Activated CD4-positive, alpha-beta T cell treated with anti-CD3 and anti-CD28 coated beads, Interleukin-2, amount 10 ng/mL, durations not matched to agents 7 days and 5 days (primary cell): ENCODE results near the gene HELZ. TPM values are rescaled to one million over a fixed set of nuclear protein-coding genes. Genes with fewer than 3 reads are reported as not detected.
"Not testable (repeated sequence)": the region's sequence is repeated elsewhere in the genome, so short reads cannot be mapped to it uniquely, and the experiment has no call there.

ENCODE experiments used
- CTCF ChIA-PET: fragments of 350-600 bp; sonication (Branson Sonifier 250); formaldehyde crosslinking; loops from one replicate; lab custom pipeline; 2021; ENCODE audit warnings: antibody characterized with exemption; lab: Charles Lee
- POLR2A ChIA-PET: fragments of 350-600 bp; sonication (Branson Sonifier 250); formaldehyde crosslinking; loops from one replicate; lab custom pipeline; 2021; ENCODE audit warnings: antibody characterized with exemption; lab: Charles Lee
- DNase-seq: peaks from one replicate; pipeline ENCODE4 v3.0.0-alpha.2; 2020
- H3K27ac Mint-ChIP-seq: one replicate; pipeline ENCODE4 v1.8.0; 2021; ENCODE audit warnings: mild to moderate bottlenecking, moderate library complexity, mixed read lengths
- H3K27me3 Mint-ChIP-seq: one replicate; pipeline ENCODE4 v1.8.0; 2021; ENCODE audit warnings: mixed read lengths
- H3K36me3 Mint-ChIP-seq: one replicate; pipeline ENCODE4 v1.8.0; 2021; ENCODE audit warnings: low read depth, mixed read lengths
- H3K4me1 Mint-ChIP-seq: one replicate; pipeline ENCODE4 v1.8.0; 2021; ENCODE audit warnings: mixed read lengths
- H3K4me3 Mint-ChIP-seq: one replicate; pipeline ENCODE4 v1.8.0; 2021; ENCODE audit warnings: mild to moderate bottlenecking, moderate library complexity, mixed read lengths
- H3K9me3 Mint-ChIP-seq: one replicate; pipeline ENCODE4 v1.8.0; 2021; ENCODE audit warnings: mixed read lengths
- total RNA-seq, 2 experiments: library from RNA; stranded (reverse); gene quantifications; one replicate each; pipeline ENCODE4 v1.2.3, GENCODE V29; 2021

The HELZ gene
- total RNA-seq, 2 experiments from 2014 or later, result 76.8 to 77.3 TPM

DNA sequence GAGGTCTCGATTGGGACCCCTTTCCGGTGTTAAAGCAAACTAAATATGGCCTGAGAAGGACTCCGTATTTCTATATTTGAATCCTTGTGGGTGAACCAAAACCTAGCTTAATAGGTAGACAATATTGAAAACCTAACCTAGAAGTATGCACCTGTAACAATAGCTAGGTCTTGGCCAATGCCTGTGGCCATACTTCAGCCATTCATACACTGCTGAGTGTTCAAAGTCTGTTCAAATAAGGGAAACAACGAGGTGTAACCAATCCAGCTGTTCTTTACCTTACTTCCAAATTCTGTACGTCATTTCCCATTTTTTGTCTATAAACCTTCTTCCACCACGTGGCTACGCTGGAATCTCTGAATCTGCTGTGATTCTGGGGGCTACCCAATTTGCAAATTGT, 34.1 kb upstream of the HELZ start:
- ChIA-PET POLR2A (no interaction called here), CTCF (interaction anchor here (0.9 kb wide), 1 partner anchor 14 kb away, joined by 4 read pairs; no protein-coding TSS in a partner anchor)
- no peaks in the 10 kb centered on the region for H3K9me3 Mint-ChIP-seq
- no peaks in the 10 kb centered on the region for H3K27me3 Mint-ChIP-seq
- H3K4me3 Mint-ChIP-seq, result no peak overlapping the region
- H3K4me1 Mint-ChIP-seq, result no peaks in the 10 kb centered on the region
- no peaks in the 10 kb centered on the region for H3K36me3 Mint-ChIP-seq
- no peak for DNase-seq
- no peak overlapping the region for H3K27ac Mint-ChIP-seq

GRCh38 chr17:67278363-67278762, 33.4 kb upstream of the HELZ start:
- Mint-ChIP-seq H3K36me3 (no peaks in the 10 kb centered on the region), H3K9me3 (no peaks in the 10 kb centered on the region), H3K4me1 (no peaks in the 10 kb centered on the region), H3K27me3 (no peaks in the 10 kb centered on the region), H3K4me3 (no peak overlapping the region), H3K27ac (no peak overlapping the region)
- POLR2A ChIA-PET, result no interaction called here
- CTCF ChIA-PET, result interaction anchor here (0.7 kb wide), 1 partner anchor 1747 kb away, joined by 4 read pairs; no protein-coding TSS in a partner anchor
- no peak for DNase-seq

- CTCF ChIA-PET, result no interaction called here
- POLR2A ChIA-PET, result no interaction called here
- Mint-ChIP-seq H3K4me1 (no peaks in the 10 kb centered on the region), H3K36me3 (no peaks in the 10 kb centered on the region), H3K9me3 (no peaks in the 10 kb centered on the region), H3K27ac (no peak overlapping the region), H3K4me3 (no peak overlapping the region), H3K27me3 (no peaks in the 10 kb centered on the region)
- DNase-seq, result no peak
Measured at GRCh38 chr17:67276075-67276474, 31.1 kb upstream of the HELZ start.

DNA sequence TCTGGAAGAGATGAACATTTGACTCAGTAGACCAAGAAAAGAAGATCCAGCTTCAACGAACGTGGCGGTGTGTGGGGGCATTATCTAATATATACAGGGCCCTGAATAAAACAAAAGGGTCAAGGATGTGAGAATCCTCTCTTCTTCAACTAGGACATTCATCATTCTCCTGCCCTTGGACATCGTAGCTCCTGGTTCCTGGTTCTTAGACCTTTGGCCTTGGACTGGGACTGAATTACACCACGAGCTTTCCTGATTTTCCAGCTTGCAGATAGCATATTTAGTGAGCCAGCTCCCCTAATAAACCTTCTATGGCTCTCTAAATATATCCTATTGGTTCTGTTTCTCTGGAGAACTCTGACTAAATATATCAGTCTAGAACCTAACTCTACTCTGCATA, 29.5 kb upstream of the HELZ start:
- no peak for DNase-seq
- Mint-ChIP-seq H3K27me3 (no peaks in the 10 kb centered on the region), H3K4me3 (no peak overlapping the region), H3K27ac (no peak overlapping the region), H3K9me3 (no peaks in the 10 kb centered on the region), H3K36me3 (no peaks in the 10 kb centered on the region), H3K4me1 (no peaks in the 10 kb centered on the region)
- ChIA-PET CTCF (interaction anchor here (1.6 to 2.9 kb wide), 2 partner anchors 12 to 18 kb away, joined by 4 to 9 read pairs; no protein-coding TSS in a partner anchor), POLR2A (no interaction called here)

DNA sequence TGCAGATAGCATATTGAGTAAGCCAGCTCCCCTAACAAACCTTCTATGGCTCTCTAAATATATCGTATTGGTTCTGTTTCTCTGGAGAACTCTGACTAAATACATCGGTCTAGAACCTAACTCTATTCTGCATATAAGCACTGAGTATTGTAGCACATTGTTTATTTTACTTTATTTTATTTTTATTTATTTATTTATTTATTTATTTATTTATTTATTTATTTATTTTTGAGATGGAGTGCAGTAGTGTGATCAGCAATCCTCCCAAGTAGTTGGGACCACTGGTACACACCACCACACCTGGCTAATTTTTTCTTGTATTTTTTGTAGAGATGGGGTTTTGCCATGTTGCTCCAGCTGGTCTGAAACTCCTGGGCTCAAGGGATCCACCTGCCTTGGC, 28.9 kb upstream of the HELZ start:
- POLR2A ChIA-PET, result no interaction called here

GRCh38 chr17:67272312-67273047, 27.5 kb upstream of the HELZ start:
- H3K4me3 Mint-ChIP-seq, result no peak overlapping the region
- ChIA-PET POLR2A (interaction anchor here (0.7 kb wide), 1 partner anchor 27 kb away, joined by 4 read pairs; the partner anchor contains the start of gene HELZ), CTCF (interaction anchor here (0.7 to 2.9 kb wide), 2 partner anchors 10 to 1670 kb away, joined by 3 to 9 read pairs; no protein-coding TSS in a partner anchor)
- H3K36me3 Mint-ChIP-seq, result no peaks in the 10 kb centered on the region
- H3K4me1 Mint-ChIP-seq, result no peaks in the 10 kb centered on the region
- no peak overlapping the region for H3K27ac Mint-ChIP-seq
- H3K9me3 Mint-ChIP-seq, result no peaks in the 10 kb centered on the region
- no peaks in the 10 kb centered on the region for H3K27me3 Mint-ChIP-seq
- DNase-seq, result no peak

More for the DNA sequence above, 28.9 kb upstream of the HELZ start:
- no peak overlapping the region for H3K27ac Mint-ChIP-seq
- H3K27me3 Mint-ChIP-seq, result no peaks in the 10 kb centered on the region
- H3K4me3 Mint-ChIP-seq, result no peak overlapping the region
- no peaks in the 10 kb centered on the region for H3K4me1 Mint-ChIP-seq
- CTCF ChIA-PET, result interaction anchor here (0.9 to 2.9 kb wide), 3 partner anchors 12 to 58 kb away, joined by 3 to 9 read pairs (median 4); no protein-coding TSS in a partner anchor
- no peaks in the 10 kb centered on the region for H3K36me3 Mint-ChIP-seq
- no peak for DNase-seq
- H3K9me3 Mint-ChIP-seq, result no peaks in the 10 kb centered on the region

DNA sequence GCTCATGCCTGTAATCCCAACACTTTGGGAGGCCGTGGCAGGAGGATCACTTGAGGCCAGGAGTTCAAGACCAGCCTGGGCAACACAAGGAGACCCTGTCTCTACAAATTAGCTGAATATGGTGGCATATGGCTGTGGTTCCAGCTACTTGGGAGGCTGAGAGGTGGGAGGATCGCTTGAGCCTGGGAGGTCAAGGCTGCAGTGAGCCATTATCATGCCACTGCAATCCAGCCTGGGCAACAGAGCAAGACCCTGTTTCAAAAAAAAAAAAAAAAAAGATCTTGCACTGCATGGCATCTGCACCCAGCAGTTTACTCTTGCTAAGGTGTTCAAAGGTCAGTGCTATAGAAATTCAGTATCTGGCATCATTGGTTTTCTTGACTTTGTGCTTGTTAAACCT, 26.2 kb upstream of the HELZ start:
- CTCF ChIA-PET, DNase-seq, H3K27ac Mint-ChIP-seq, H3K4me1 Mint-ChIP-seq, H3K27me3 Mint-ChIP-seq, H3K4me3 Mint-ChIP-seq, POLR2A ChIA-PET, H3K9me3 Mint-ChIP-seq, H3K36me3 Mint-ChIP-seq: not testable (repeated sequence)

GRCh38 chr17:67270416-67270815, 25.4 kb upstream of the HELZ start:
- no peak overlapping the region for H3K4me3 Mint-ChIP-seq
- no peaks in the 10 kb centered on the region for H3K27me3 Mint-ChIP-seq
- H3K27ac Mint-ChIP-seq, result no peak overlapping the region
- no peak for DNase-seq
- H3K9me3 Mint-ChIP-seq, result no peaks in the 10 kb centered on the region
- H3K36me3 Mint-ChIP-seq, result no peaks in the 10 kb centered on the region
- H3K4me1 Mint-ChIP-seq, result no peaks in the 10 kb centered on the region
- ChIA-PET POLR2A (no interaction called here), CTCF (no interaction called here)

GRCh38 chr17:67266496-67266895, 21.5 kb upstream of the HELZ start:
- H3K27ac Mint-ChIP-seq, result no peak overlapping the region
- no peaks in the 10 kb centered on the region for H3K9me3 Mint-ChIP-seq
- no peak for DNase-seq
- H3K36me3 Mint-ChIP-seq, result no peaks in the 10 kb centered on the region
- CTCF ChIA-PET, result interaction anchor here (0.6 kb wide), 1 partner anchor 661 kb away, joined by 6 read pairs; no protein-coding TSS in a partner anchor
- peaks cover 8% of the 10 kb centered on the region for H3K4me1 Mint-ChIP-seq
- POLR2A ChIA-PET, result no interaction called here
- no peak overlapping the region for H3K4me3 Mint-ChIP-seq
- H3K27me3 Mint-ChIP-seq, result no peaks in the 10 kb centered on the region

DNA sequence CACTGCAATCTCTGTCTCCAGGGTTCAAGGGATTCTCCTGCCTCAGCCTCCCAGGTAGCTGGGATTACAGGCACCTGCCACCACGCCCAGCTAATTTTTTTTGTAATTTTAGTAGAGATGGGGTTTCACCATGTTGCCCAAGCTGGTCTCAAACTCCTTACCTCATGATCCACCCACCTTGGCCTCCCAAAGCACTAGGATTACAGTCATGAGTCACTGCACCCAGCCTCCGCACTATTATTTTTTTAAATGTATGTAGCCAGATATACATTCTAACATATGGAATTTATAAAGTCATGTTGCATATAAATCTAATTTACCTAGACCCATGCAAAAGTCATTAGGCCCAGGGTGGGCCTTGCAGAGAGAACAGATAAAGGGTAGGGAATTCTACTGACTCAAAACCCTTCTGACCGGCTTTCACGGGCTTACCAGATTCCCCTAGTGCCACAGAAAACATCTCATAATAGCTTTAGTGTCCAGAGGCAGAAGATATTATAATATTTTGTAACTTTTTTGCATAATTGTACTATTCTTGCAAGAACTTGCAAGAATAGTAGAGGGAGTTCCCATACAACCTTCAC, 20.5 kb upstream of the HELZ start:
- Mint-ChIP-seq H3K4me1 (peaks cover 9% of the 10 kb centered on the region), H3K27ac (no peak overlapping the region), H3K4me3 (no peak overlapping the region), H3K27me3 (no peaks in the 10 kb centered on the region), H3K9me3 (no peaks in the 10 kb centered on the region), H3K36me3 (no peaks in the 10 kb centered on the region)
- ChIA-PET POLR2A (no interaction called here), CTCF (no interaction called here)
- no peak for DNase-seq

- DNase-seq, result no peak
- Mint-ChIP-seq H3K4me1 (peaks cover 34% of the 10 kb centered on the region), H3K27me3 (no peaks in the 10 kb centered on the region), H3K36me3 (no peaks in the 10 kb centered on the region), H3K9me3 (no peaks in the 10 kb centered on the region), H3K4me3 (no peak overlapping the region), H3K27ac (no peak overlapping the region)
- POLR2A ChIA-PET, result interaction anchor here (0.6 kb wide), 1 partner anchor 27 kb away, joined by 4 read pairs; no protein-coding TSS in a partner anchor
- CTCF ChIA-PET, result interaction anchor here (0.6 to 1.8 kb wide), 4 partner anchors 11 to 78 kb away, joined by 4 to 9 read pairs (median 4); no protein-coding TSS in a partner anchor
Measured at GRCh38 chr17:67262435-67263117, 17.6 kb upstream of the HELZ start.

DNA sequence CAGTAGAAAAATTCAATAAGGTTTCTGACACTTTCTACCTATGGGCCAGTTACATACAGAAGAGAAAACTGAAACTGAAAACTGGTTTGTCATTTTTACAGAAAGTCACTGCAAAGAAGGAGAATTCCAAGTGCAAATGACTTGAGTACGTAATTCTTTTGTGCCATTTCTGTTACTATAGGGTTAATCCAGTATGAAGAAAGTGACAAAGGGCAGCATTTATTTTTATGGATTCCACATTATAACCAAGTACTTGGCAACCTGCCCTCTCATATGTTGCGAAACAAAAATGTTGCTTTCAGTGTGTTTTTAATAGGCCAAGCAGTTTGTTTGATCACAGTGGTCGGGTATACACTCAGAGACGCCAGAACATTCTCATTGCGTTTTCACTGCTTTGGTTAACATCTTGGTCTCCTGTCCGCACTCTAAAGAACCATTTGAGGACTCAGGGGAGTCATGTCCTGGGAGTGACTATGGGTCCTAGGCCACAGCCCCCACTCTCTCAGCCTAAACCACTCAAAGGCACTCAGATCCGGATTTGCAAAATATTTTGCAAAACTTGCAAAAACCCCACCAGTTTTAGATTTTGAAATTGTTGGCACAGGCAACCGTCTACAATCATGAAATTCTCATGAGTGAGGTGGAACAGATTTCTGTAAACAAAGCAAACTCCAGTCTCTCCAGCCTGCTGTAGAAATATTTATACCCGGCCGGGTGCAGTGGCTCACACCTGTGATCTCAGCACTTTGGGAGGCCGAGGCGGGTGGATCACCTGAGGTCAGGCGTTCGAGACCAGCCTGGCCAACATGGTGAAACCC, 15.4 kb upstream of the HELZ start:
- H3K36me3 Mint-ChIP-seq, result peaks cover 3% of the 10 kb centered on the region
- no peaks in the 10 kb centered on the region for H3K27me3 Mint-ChIP-seq
- H3K27ac Mint-ChIP-seq, result no peak overlapping the region
- H3K4me1 Mint-ChIP-seq, result peaks cover 45% of the 10 kb centered on the region
- no peak overlapping the region for H3K4me3 Mint-ChIP-seq
- DNase-seq, result no peak
- CTCF ChIA-PET, result no interaction called here
- POLR2A ChIA-PET, result no interaction called here
- H3K9me3 Mint-ChIP-seq, result peaks cover 4% of the 10 kb centered on the region
